A549 (cell line): ENCODE data around the gene PFN3. TPM values are rescaled to one million over a fixed set of nuclear protein-coding genes. Genes with fewer than 3 reads are reported as not detected.

Experiments used
- ATAC-seq, 2 experiments: fragments of 200-7000 bp in 1 of 2; fragments of >200 bp in 1 of 2; cut with Nextera tagmentation in 1 of 2; cut with Tn5 transposase in 1 of 2; 3 replicates each; pipeline versions ENCODE4 v1.8.0 to v1.9.1; 2018 to 2020; ENCODE audit warnings: mild to moderate bottlenecking in 1 of 2, moderate library complexity in 1 of 2
- CTCF ChIA-PET: fragments of 300-600 bp; sonication (Branson Sonifier 250); formaldehyde crosslinking; extraction: SDS; loops from one replicate; lab custom pipeline; 2021; ENCODE audit warnings: antibody characterized with exemption, inconsistent platforms; lab: Yijun Ruan, JAX
- POLR2A ChIA-PET: fragments of 350-600 bp; formaldehyde crosslinking; extraction: SDS; loops from one replicate; lab custom pipeline; 2021; ENCODE audit warnings: antibody characterized with exemption, inconsistent platforms; lab: Yijun Ruan, JAX
- DNase-seq, 2 experiments: peaks; one replicate each; pipeline versions ENCODE4 v3.0.0 to v3.0.0-alpha.2; 2011 to 2016; ENCODE audit warnings: low read depth in 1 of 2, low spot score in 1 of 2
- FAIRE-seq: peaks from 2 replicates; lab custom pipeline; 2011; peaks lifted over from hg19 to GRCh38; lab: Jason Lieb, UNC
- H3K27ac ChIP-seq, 2 experiments: fragments of >200 bp; sonication (Bioruptor Twin); formaldehyde crosslinking; 3 replicates each; pipeline ENCODE4 v1.5.1; 2016 to 2017
- H3K4me1 ChIP-seq: fragments of >200 bp; sonication (Bioruptor Twin); formaldehyde crosslinking; 3 replicates; pipeline ENCODE4 v1.6.1; 2016
- H3K4me2 ChIP-seq: fragments of >200 bp; sonication (Bioruptor Twin); formaldehyde crosslinking; 3 replicates; pipeline ENCODE4 v1.6.1; 2016
- H3K4me3 ChIP-seq: fragments of >200 bp; sonication (Bioruptor Twin); formaldehyde crosslinking; 3 replicates; pipeline ENCODE4 v1.5.1; 2016
- H3K9me3 ChIP-seq: fragments of >200 bp; sonication (Bioruptor Twin); formaldehyde crosslinking; 3 replicates; pipeline ENCODE4 v1.6.1; 2016
- CBX2 ChIP-seq: fragments of 200-600 bp; sonication (generic); IDR thresholded peaks from 2 replicates; pipeline ENCODE4 v1.6.1; 2016; ENCODE audit warnings: low read depth, mild to moderate bottlenecking, borderline replicate concordance
- CBX8 ChIP-seq: fragments of 200-600 bp; sonication (generic); IDR thresholded peaks from 2 replicates; pipeline ENCODE4 v1.6.1; 2016
- CHD2 ChIP-seq: fragments of 150-350 bp; IDR thresholded peaks from 2 replicates; pipeline ENCODE4 v1.6.1; 2014; ENCODE audit warnings: low read length; ENCODE audit not compliant: partially characterized antibody
- EHMT2 ChIP-seq: fragments of 200-600 bp; sonication (generic); IDR thresholded peaks from 2 replicates; pipeline ENCODE4 v1.6.1; 2016; ENCODE audit warnings: antibody characterized with exemption, low read depth, mild to moderate bottlenecking, moderate library complexity
- ELK1 ChIP-seq: fragments of 150-350 bp; IDR thresholded peaks from 2 replicates; pipeline ENCODE4 v1.6.1; 2014; ENCODE audit warnings: low read depth, mild to moderate bottlenecking, low read length
- FOSB ChIP-seq: fragments of 250-450 bp; sonication (Bioruptor Pico); IDR thresholded peaks from 2 replicates; pipeline ENCODE4 v1.5.0; 2020; ENCODE audit warnings: mild to moderate bottlenecking, moderate library complexity
- FOSL2 ChIP-seq, 2 experiments: fragments of 450-650 bp in 1 of 2; fragments of >200 bp in 1 of 2; sonication (Bioruptor Twin) in 1 of 2; formaldehyde crosslinking; IDR thresholded peaks; 2 replicates each; pipeline versions ENCODE4 v1.5.0 to v1.6.1; 2016 to 2020; ENCODE audit warnings: mild to moderate bottlenecking in 1 of 2, moderate library complexity in 1 of 2
- HDAC2 ChIP-seq: fragments of 200-600 bp; sonication (generic); IDR thresholded peaks from 2 replicates; pipeline ENCODE4 v1.6.1; 2016
- HOXA7 ChIP-seq: fragments of 250-450 bp; sonication (Bioruptor Pico); IDR thresholded peaks from 2 replicates; pipeline ENCODE4 v1.5.0; 2020; ENCODE audit warnings: mild to moderate bottlenecking, moderate library complexity
- JUNB ChIP-seq: fragments of >200 bp; sonication (Bioruptor Twin); formaldehyde crosslinking; IDR thresholded peaks from 2 replicates; pipeline ENCODE4 v1.6.1; 2016
- MAX ChIP-seq: IDR thresholded peaks from 2 replicates; pipeline ENCODE4 v1.6.1; 2012
- MYC ChIP-seq: IDR thresholded peaks from 2 replicates; pipeline ENCODE4 v1.6.1; 2012; ENCODE audit warnings: mild to moderate bottlenecking, inconsistent platforms, low read length, improper control_type of control experiment, borderline replicate concordance
- NFE2L2 ChIP-seq: fragments of 150-350 bp; conservative IDR thresholded peaks from 2 replicates; pipeline ENCODE4 v1.6.1; 2014; ENCODE audit warnings: low read length
- RAD21 ChIP-seq, 2 experiments: fragments of >200 bp in 1 of 2; sonication (Bioruptor Twin) in 1 of 2; formaldehyde crosslinking in 1 of 2; IDR thresholded peaks in 1 of 2; conservative IDR thresholded peaks in 1 of 2; 2 replicates in 1 of 2; 3 replicates in 1 of 2; pipeline ENCODE4 v1.6.1; 2012 to 2018; ENCODE audit warnings: inconsistent platforms in 1 of 2
- REST ChIP-seq: fragments of 200-600 bp; sonication (generic); IDR thresholded peaks from 2 replicates; pipeline ENCODE4 v1.6.1; 2016; ENCODE audit warnings: antibody characterized with exemption, mild to moderate bottlenecking, moderate library complexity
- RNF2 ChIP-seq: fragments of 200-600 bp; sonication (generic); IDR thresholded peaks from 2 replicates; pipeline ENCODE4 v1.6.1; 2016; ENCODE audit warnings: low read depth, mild to moderate bottlenecking, antibody characterized with exemption, moderate library complexity, borderline replicate concordance
- SREBF2 ChIP-seq: fragments of 450-650 bp; IDR thresholded peaks from 2 replicates; pipeline ENCODE4 v1.6.1; 2014; ENCODE audit warnings: mild to moderate bottlenecking, moderate library complexity
- ZC3H11A ChIP-seq: fragments of 450-650 bp; IDR thresholded peaks from 2 replicates; pipeline ENCODE4 v1.6.1; 2014; ENCODE audit warnings: antibody characterized with exemption, mild to moderate bottlenecking
- ZNF302 ChIP-seq: fragments of 250-450 bp; sonication (Bioruptor Pico); IDR thresholded peaks from 2 replicates; pipeline ENCODE4 v1.9.0; 2021; ENCODE audit warnings: inconsistent platforms, mild to moderate bottlenecking, moderate library complexity
- WGBS: methylation state at CpG from one replicate; pipeline ENCODE4 v1.1.6; 2017; ENCODE audit errors: missing lambda C conversion rate; 5-methylcytosine and 5-hydroxymethylcytosine counted together
- polyA plus RNA-seq, 4 experiments: library from polyadenylated mRNA; depleted of rRNA in 3 of 4; stranded (reverse); fragments of >200 nt; fragmentation: RNase III in 1 of 4; extraction: RNeasy Plus Mini Kit Qiagen cat#74134 plus additional on column Dnase treatment in 1 of 4; gene quantifications; 2 replicates in 3 of 4; 3 replicates in 1 of 4; pipeline ENCODE4 v1.2.3, GENCODE V29; 2011 to 2017
- TF ChIP-seq, protein P1 (sequence below): fragments of 250-450 bp; sonication (Bioruptor Pico); IDR thresholded peaks from 2 replicates; pipeline ENCODE4 v1.5.0; 2021; ENCODE audit warnings: mild to moderate bottlenecking, moderate library complexity, borderline replicate concordance

Gene PFN3
- polyA plus RNA-seq, 2 of the 4 experiments (the other 2 are of a cell fraction): not detected

GRCh38 chr5:177393206-177393765 lies 7.2 kb downstream of the PFN3 start:
- DNase-seq (no peak), ATAC-seq (no peak), FAIRE-seq (no peak)
- H3K4me1 ChIP-seq: peaks cover 18% of the 10 kb centered on the region
- H3K4me2 ChIP-seq: no peak overlapping the region
- H3K4me3 ChIP-seq: no peak overlapping the region
- WGBS: 52% methylated on average over 1 of the region's 1 CpG
- POLR2A ChIA-PET: interaction anchor here (0.6 kb wide), 1 partner anchor 22 kb away, joined by 3 read pairs; no protein-coding TSS in a partner anchor
- CTCF ChIA-PET: interaction anchor here (0.8 to 43.1 kb wide), 6 partner anchors 5 to 279 kb away, joined by 3 to 1107 read pairs (median 182); partner anchors contain the start of genes F12, PDLIM7, PFN3 and PRR7
- TF ChIP-seq CHD2 (no peak), ELK1 (no peak), SREBF2 (no peak)
- no peaks in the 10 kb centered on the region for H3K9me3 ChIP-seq
- H3K27ac ChIP-seq: no peak overlapping the region

DNA sequence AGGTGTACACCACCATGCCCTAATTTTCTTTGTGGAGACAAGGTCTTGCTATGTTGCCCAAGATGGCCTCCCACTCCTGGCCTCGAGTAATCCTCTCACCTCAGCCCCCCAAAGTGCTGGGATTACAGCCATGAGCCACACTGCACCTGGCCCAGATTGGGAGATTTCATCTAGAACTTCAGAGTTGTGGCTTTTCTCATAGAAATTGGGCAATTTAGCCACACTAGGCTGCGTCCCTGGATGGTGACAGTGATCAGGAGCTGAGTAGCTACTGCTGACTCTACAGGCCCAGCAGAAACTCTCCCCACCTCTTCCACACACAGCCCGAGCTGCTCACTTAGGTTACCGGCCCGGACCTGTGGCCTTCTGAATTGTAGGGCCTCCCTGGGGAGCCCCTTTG lies 7.7 kb downstream of the PFN3 start:
- Histone ChIP-seq H3K4me1 (peaks cover 18% of the 10 kb centered on the region), H3K9me3 (no peaks in the 10 kb centered on the region), H3K4me3 (no peak overlapping the region), H3K4me2 (no peak overlapping the region), H3K27ac (no peak overlapping the region)
- WGBS: 43% methylated on average over 3 of the region's 5 CpGs
- ChIA-PET CTCF (interaction anchor here (0.8 to 43.1 kb wide), 6 partner anchors 6 to 279 kb away, joined by 3 to 1107 read pairs (median 182); partner anchors contain the start of genes F12, PDLIM7, PFN3 and PRR7), POLR2A (no interaction called here)
- DNase-seq: no peak
- no peak for ATAC-seq
- no peak for FAIRE-seq
- TF ChIP-seq CBX8: no peak
- TF ChIP-seq RAD21 (conservative IDR thresholded peaks at IDR 0.05 in 1 of 2, IDR thresholded peaks at IDR 0.05 in 1 of 2): no peak
- TF ChIP-seq MYC: no peak
- no peak for TF ChIP-seq FOSL2 (IDR thresholded peaks at IDR 0.05)
- no peak for TF ChIP-seq FOSL2 (CRISPR knock-in tag; IDR thresholded peaks at IDR 0.05)
- TF ChIP-seq HOXA7 (CRISPR knock-in tag): no peak
- TF ChIP-seq ZNF302: no peak
- no peak for TF ChIP-seq HDAC2
- TF ChIP-seq MAX: no peak
- no peak for TF ChIP-seq CBX2
- TF ChIP-seq EHMT2: no peak
- TF ChIP-seq ZC3H11A: no peak
- no peak for TF ChIP-seq NFE2L2
- no peak for TF ChIP-seq REST
- no peak for TF ChIP-seq RNF2
- TF ChIP-seq, protein P1, sequence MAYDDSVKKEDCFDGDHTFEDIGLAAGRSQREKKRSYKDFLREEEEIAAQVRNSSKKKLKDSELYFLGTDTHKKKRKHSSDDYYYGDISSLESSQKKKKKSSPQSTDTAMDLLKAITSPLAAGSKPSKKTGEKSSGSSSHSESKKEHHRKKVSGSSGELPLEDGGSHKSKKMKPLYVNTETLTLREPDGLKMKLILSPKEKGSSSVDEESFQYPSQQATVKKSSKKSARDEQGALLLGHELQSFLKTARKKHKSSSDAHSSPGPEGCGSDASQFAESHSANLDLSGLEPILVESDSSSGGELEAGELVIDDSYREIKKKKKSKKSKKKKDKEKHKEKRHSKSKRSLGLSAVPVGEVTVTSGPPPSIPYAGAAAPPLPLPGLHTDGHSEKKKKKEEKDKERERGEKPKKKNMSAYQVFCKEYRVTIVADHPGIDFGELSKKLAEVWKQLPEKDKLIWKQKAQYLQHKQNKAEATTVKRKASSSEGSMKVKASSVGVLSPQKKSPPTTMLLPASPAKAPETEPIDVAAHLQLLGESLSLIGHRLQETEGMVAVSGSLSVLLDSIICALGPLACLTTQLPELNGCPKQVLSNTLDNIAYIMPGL (CRISPR knock-in tag): no peak
- no peak for TF ChIP-seq FOSB (CRISPR knock-in tag)
- no peak for TF ChIP-seq JUNB
- TF ChIP-seq, all 56 proteins: peak for 0
